ENCODE data around the gene LTBP1. TPM values are rescaled to one million over a fixed set of nuclear protein-coding genes. Genes with fewer than 3 reads are reported as not detected.

The LTBP1 gene
- total and polyA plus RNA-seq, 2 experiments from 2014 or later = 35.6 to 68.9 TPM

DNA sequence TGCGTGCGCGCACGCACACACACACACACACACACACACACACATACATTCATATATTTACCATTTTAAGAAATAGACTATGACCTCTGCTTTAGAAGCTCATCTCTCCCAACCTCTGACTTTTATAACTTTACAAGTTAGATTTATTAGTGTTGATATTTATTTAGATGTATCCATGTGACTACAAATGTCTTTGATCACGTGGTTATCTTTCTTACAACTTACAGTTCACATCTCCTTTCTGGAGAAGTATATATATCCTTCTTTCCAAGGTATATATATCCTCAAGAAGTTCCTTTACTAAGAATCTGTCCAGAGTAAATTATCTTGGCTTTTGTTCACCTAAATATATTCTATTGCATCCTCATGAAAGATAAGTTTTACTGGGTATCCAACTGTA lies 16.3 kb upstream of the LTBP1 start:
- Histone ChIP-seq H3K9me3 (ENCODE audit: low read depth) (no peaks in the 10 kb centered on the region), H3K36me3 (replicated peaks; ENCODE audit: insufficient read depth, low read depth) (no peaks in the 10 kb centered on the region), H3K27ac (no peak overlapping the region), H3K4me1 (ENCODE audit: insufficient read depth) (no peaks in the 10 kb centered on the region), H2AFZ (no peak overlapping the region), H3K4me3 (no peak overlapping the region), H4K20me1 (ENCODE audit: insufficient read depth, poor library complexity, severe bottlenecking) (no peaks in the 10 kb centered on the region), H3K9me2 (replicated peaks; ENCODE audit: insufficient read depth) (no peaks in the 10 kb centered on the region), H3K27me3 (no peaks in the 10 kb centered on the region), H3K79me2 (no peaks in the 10 kb centered on the region), H3K4me2 (no peak overlapping the region)
- 74% methylated on average over 5 of the region's 5 CpGs for WGBS (ENCODE audit: low lambda C conversion rate, missing lambda C conversion rate)
- no peak for DNase-seq (ENCODE audit: low spot score)
- no peak for TF ChIP-seq EZH2 (IDR thresholded peaks at IDR 0.05; ENCODE audit: borderline replicate concordance)
- TF ChIP-seq CTCF (IDR thresholded peaks at IDR 0.05; ENCODE audit: poor library complexity) = no peak
- no peak for TF ChIP-seq EZH2phosphoT487 (IDR thresholded peaks at IDR 0.05; ENCODE audit: low read depth, severe bottlenecking, unreplicated experiment)

GRCh38 chr2:32931519-32931918 lies 15.2 kb upstream of the LTBP1 start:
- WGBS (ENCODE audit: low lambda C conversion rate, missing lambda C conversion rate) = 38% methylated on average over 2 of the region's 2 CpGs
- Histone ChIP-seq H4K20me1 (ENCODE audit: insufficient read depth, poor library complexity, severe bottlenecking) (no peaks in the 10 kb centered on the region), H2AFZ (no peak overlapping the region), H3K27me3 (no peaks in the 10 kb centered on the region), H3K4me2 (no peak overlapping the region), H3K4me3 (no peak overlapping the region), H3K79me2 (no peaks in the 10 kb centered on the region), H3K36me3 (replicated peaks; ENCODE audit: insufficient read depth, low read depth) (no peaks in the 10 kb centered on the region), H3K9me2 (replicated peaks; ENCODE audit: insufficient read depth) (no peaks in the 10 kb centered on the region), H3K27ac (no peak overlapping the region), H3K9me3 (ENCODE audit: low read depth) (no peaks in the 10 kb centered on the region), H3K4me1 (ENCODE audit: insufficient read depth) (no peaks in the 10 kb centered on the region)
- no peak for DNase-seq (ENCODE audit: low spot score)
- no peak for TF ChIP-seq EZH2 (IDR thresholded peaks at IDR 0.05; ENCODE audit: borderline replicate concordance)
- TF ChIP-seq EZH2phosphoT487 (IDR thresholded peaks at IDR 0.05; ENCODE audit: low read depth, severe bottlenecking, unreplicated experiment) = no peak
- no peak for TF ChIP-seq CTCF (IDR thresholded peaks at IDR 0.05; ENCODE audit: poor library complexity)

- Histone ChIP-seq H3K27ac (no peak overlapping the region), H3K36me3 (replicated peaks; ENCODE audit: insufficient read depth, low read depth) (no peaks in the 10 kb centered on the region), H4K20me1 (ENCODE audit: insufficient read depth, poor library complexity, severe bottlenecking) (no peaks in the 10 kb centered on the region), H3K4me1 (ENCODE audit: insufficient read depth) (no peaks in the 10 kb centered on the region), H3K4me3 (no peak overlapping the region), H3K79me2 (no peaks in the 10 kb centered on the region), H3K9me3 (ENCODE audit: low read depth) (no peaks in the 10 kb centered on the region), H3K4me2 (no peak overlapping the region), H2AFZ (no peak overlapping the region), H3K9me2 (replicated peaks; ENCODE audit: insufficient read depth) (no peaks in the 10 kb centered on the region), H3K27me3 (no peaks in the 10 kb centered on the region)
- no peak for DNase-seq (ENCODE audit: low spot score)
- WGBS (ENCODE audit: low lambda C conversion rate, missing lambda C conversion rate) = 72% methylated on average over 12 of the region's 12 CpGs
- no peak for TF ChIP-seq EZH2phosphoT487 (IDR thresholded peaks at IDR 0.05; ENCODE audit: low read depth, severe bottlenecking, unreplicated experiment)
- TF ChIP-seq EZH2 (IDR thresholded peaks at IDR 0.05; ENCODE audit: borderline replicate concordance) = no peak
- TF ChIP-seq CTCF (IDR thresholded peaks at IDR 0.05; ENCODE audit: poor library complexity) = no peak
Measured at GRCh38 chr2:32931945-32932709, 14.6 kb upstream of the LTBP1 start.

All from hepatocyte (in vitro differentiated cells).